GM10266 (cell line): ENCODE data around the gene CD300LG.

Experiments used
- DNase-seq: peaks from one replicate; pipeline ENCODE4 v3.0.0; 2012; ENCODE audit errors: extremely low spot score
- TF ChIP-seq, protein P1 (sequence below): IDR thresholded peaks from 2 replicates; pipeline ENCODE4 v1.5.1; 2012; ENCODE audit warnings: mild to moderate bottlenecking, low read depth; ENCODE audit not compliant: control insufficient read depth, insufficient read depth; ENCODE audit errors: missing control alignments

Gene CD300LG

DNA sequence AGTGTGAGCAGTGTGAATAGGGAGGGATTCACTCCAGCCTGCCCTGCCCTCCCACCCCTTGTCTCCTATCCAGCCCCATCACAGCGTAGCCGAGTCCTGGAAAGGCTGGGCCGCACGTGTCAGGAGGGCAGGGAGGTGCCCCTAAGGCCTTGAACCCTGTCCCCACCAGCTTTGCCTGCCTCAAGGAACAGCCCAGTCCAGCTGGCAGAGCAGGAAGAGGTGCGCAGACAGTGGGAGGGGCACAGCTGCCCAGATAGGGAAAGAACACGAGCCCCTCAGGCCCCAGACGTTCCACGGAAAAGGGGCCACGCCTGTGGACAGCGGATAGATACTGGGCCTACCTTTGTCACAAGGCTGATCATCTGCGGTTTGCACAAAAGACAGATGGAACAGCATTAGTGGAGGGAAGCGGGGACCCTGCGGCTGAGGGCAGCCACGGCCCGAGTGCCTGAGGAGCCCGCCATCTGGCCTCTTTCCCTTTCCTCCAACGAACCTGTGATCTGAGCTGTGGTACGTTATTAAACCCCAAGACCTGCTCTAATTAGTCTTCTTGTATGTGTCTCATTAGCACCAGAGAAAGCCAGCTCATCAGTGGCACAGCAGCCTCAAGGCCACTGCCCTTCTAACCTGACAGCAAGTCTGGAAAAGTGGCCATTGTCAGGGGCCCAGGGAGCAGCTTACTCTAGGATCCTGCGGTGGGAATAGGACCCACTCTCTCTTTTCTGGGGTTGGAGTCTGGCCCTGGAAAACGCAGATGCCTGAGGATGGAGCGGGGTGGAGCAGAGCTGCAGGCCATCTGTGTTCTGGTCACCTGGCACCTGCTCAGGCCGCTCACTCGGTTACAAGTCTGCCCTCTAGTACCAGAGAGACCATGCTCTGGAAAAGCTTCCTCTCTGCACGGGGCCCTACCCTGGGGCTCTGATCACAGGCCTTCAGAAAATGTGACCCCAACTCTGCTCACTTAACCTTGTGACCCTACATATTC is 30.3 kb upstream of the CD300LG start:
- TF ChIP-seq, protein P1, sequence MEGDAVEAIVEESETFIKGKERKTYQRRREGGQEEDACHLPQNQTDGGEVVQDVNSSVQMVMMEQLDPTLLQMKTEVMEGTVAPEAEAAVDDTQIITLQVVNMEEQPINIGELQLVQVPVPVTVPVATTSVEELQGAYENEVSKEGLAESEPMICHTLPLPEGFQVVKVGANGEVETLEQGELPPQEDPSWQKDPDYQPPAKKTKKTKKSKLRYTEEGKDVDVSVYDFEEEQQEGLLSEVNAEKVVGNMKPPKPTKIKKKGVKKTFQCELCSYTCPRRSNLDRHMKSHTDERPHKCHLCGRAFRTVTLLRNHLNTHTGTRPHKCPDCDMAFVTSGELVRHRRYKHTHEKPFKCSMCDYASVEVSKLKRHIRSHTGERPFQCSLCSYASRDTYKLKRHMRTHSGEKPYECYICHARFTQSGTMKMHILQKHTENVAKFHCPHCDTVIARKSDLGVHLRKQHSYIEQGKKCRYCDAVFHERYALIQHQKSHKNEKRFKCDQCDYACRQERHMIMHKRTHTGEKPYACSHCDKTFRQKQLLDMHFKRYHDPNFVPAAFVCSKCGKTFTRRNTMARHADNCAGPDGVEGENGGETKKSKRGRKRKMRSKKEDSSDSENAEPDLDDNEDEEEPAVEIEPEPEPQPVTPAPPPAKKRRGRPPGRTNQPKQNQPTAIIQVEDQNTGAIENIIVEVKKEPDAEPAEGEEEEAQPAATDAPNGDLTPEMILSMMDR: no peak
- no peak for DNase-seq

- TF ChIP-seq, protein P1: no peak
- DNase-seq: no peak
These were observed 29.1 kb upstream of the CD300LG start for GRCh38 chr17:43817826-43818225.

DNA sequence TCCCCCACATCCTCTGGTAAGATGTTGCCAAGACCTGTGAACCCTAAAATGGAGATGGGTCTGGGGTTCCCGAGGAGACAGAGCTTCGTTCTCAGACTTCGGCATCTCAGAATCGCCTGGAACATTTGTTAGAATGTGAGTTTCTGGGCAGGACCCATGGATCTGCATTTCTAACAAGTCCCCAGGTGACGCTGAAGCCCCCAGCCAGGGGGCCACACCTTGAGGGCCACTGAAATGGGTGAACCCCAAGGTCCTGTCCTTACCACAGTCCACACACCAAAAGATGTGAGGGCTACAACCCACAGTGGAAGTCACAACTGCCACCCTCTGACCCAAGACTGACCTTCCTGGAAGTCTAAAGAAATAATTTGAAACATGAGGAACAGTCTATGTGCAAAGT is 28.0 kb upstream of the CD300LG start:
- DNase-seq: no peak
- TF ChIP-seq, protein P1: no peak

DNA sequence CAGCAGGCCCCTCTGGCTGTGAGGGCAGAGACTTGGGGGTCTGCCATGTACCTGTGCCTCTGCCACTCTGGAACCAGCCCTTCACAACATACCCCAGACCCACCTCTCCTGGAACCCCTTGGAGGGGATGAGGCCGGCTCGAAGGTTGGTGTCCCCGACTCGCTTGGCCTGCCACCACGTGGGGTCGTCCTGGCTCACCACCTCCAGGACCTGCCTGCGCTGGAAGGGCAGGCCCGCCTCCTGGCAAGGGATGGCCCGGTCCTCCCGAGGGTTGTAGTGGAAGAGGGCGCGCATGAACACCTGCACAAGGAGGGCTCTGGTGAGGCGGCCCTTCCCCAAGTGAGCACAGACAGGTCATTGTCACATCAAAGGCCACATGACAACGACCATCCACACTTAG is 26.2 kb upstream of the CD300LG start:
- TF ChIP-seq, protein P1: no peak
- no peak for DNase-seq

GRCh38 chr17:43822570-43823190 is 24.3 kb upstream of the CD300LG start:
- TF ChIP-seq, protein P1: no peak
- DNase-seq: no peak

GRCh38 chr17:43823350-43824084 is 23.5 kb upstream of the CD300LG start:
- TF ChIP-seq, protein P1: no peak
- no peak for DNase-seq
